GM19463 (cell line): ENCODE results near the gene OR11A1.
"Not testable (repeated sequence)": the region's sequence is repeated elsewhere in the genome, so short reads cannot be mapped to it uniquely, and the experiment has no call there.

ENCODE experiments used
- ATAC-seq: cut with Tn5 transposase; IDR thresholded peaks from one replicate; pipeline ENCODE4 v1.9.1; 2021; ENCODE audit warnings: mild to moderate bottlenecking, moderate library complexity; ENCODE audit not compliant: unreplicated experiment

Gene OR11A1

GRCh38 chr6:29479560-29479959 is 22.7 kb upstream of the OR11A1 start:
- ATAC-seq, result no peak

- ATAC-seq, result no peak
Observed at GRCh38 chr6:29478740-29479139, 21.9 kb upstream of the OR11A1 start.

GRCh38 chr6:29477923-29478450 is 21.1 kb upstream of the OR11A1 start:
- no peak for ATAC-seq

- ATAC-seq, result no peak
Observed at GRCh38 chr6:29474996-29475395, 18.1 kb upstream of the OR11A1 start.

- ATAC-seq, result no peak
Observed at GRCh38 chr6:29466241-29466640, 9.4 kb upstream of the OR11A1 start.

- no peak for ATAC-seq
Observed at GRCh38 chr6:29465801-29466200, 8.9 kb upstream of the OR11A1 start.

GRCh38 chr6:29465279-29465678 is 8.4 kb upstream of the OR11A1 start:
- no peak for ATAC-seq

GRCh38 chr6:29462022-29462421 is 5.2 kb upstream of the OR11A1 start:
- ATAC-seq, result no peak

GRCh38 chr6:29461021-29461814 is 4.3 kb upstream of the OR11A1 start:
- ATAC-seq, result no peak

GRCh38 chr6:29451471-29452193 is 5.2 kb downstream of the OR11A1 start:
- ATAC-seq, result no peak

GRCh38 chr6:29447670-29448069 is 9.2 kb downstream of the OR11A1 start:
- ATAC-seq, result no peak

GRCh38 chr6:29444031-29444430 is 12.8 kb downstream of the OR11A1 start:
- ATAC-seq, result not testable (repeated sequence)

- ATAC-seq, result no peak
Observed at GRCh38 chr6:29442719-29443118, 14.2 kb downstream of the OR11A1 start.

- no peak for ATAC-seq
Observed at GRCh38 chr6:29439006-29439405, 17.9 kb downstream of the OR11A1 start, which contains the start of gene OR10C1. Gene OR10C1, plus strand, starts transcription at chr6:29439306. Its CDS starts 710 bp downstream, at chr6:29440016.

GRCh38 chr6:29436730-29437129 is 20.1 kb downstream of the OR11A1 start:
- ATAC-seq, result not testable (repeated sequence)

GRCh38 chr6:29426654-29427053 is 30.2 kb downstream of the OR11A1 start:
- ATAC-seq, result no peak

- no peak for ATAC-seq
Observed at GRCh38 chr6:29425075-29425474, 31.8 kb downstream of the OR11A1 start.

- ATAC-seq, result no peak
Observed at GRCh38 chr6:29424575-29424974, 32.3 kb downstream of the OR11A1 start.

- ATAC-seq, result no peak
Observed at GRCh38 chr6:29424168-29424567, 32.7 kb downstream of the OR11A1 start.

GRCh38 chr6:29419516-29419915 is 37.4 kb downstream of the OR11A1 start:
- ATAC-seq, result no peak

- ATAC-seq, result no peak
Observed at GRCh38 chr6:29414588-29414987, 42.3 kb downstream of the OR11A1 start, which contains the start of gene OR12D1. Gene OR12D1, plus strand, starts transcription at chr6:29414928.

- ATAC-seq, result no peak
Observed at GRCh38 chr6:29403801-29404200, 53.1 kb downstream of the OR11A1 start.
